ENCODE measurements around the gene FGD5.

Gene FGD5

GRCh38 chr3:14821151-14821550, 2.4 kb downstream of the FGD5 start:
- TF ChIP-seq CTCF (IDR thresholded peaks at IDR 0.05), result no peak
- peaks cover 81% of the 10 kb centered on the region for H3K27me3 ChIP-seq
- no peaks in the 10 kb centered on the region for H3K36me3 ChIP-seq
- no peak overlapping the region for H3K4me3 ChIP-seq (ENCODE audit: low read depth in 1 of 2, low read length in 1 of 2)
- H3K27ac ChIP-seq, result no peak overlapping the region
- no peaks in the 10 kb centered on the region for H3K9me3 ChIP-seq
- peaks cover 21 to 26% of the 10 kb centered on the region in 2 experiments for H3K4me1 ChIP-seq (ENCODE audit: control insufficient read depth in 1 of 2, insufficient read depth in 1 of 2, low read depth in 1 of 2, low read length in 1 of 2)

GRCh38 chr3:14822134-14822533, 3.4 kb downstream of the FGD5 start:
- TF ChIP-seq CTCF (IDR thresholded peaks at IDR 0.05), result no peak
- no peaks in the 10 kb centered on the region for H3K36me3 ChIP-seq
- H3K27me3 ChIP-seq, result peaks cover 79% of the 10 kb centered on the region
- H3K27ac ChIP-seq, result no peak overlapping the region
- H3K4me1 ChIP-seq (ENCODE audit: control insufficient read depth in 1 of 2, insufficient read depth in 1 of 2, low read depth in 1 of 2, low read length in 1 of 2), result peaks cover 21 to 33% of the 10 kb centered on the region in 2 experiments
- H3K4me3 ChIP-seq (ENCODE audit: low read depth in 1 of 2, low read length in 1 of 2), result no peak overlapping the region
- no peaks in the 10 kb centered on the region for H3K9me3 ChIP-seq

GRCh38 chr3:14822670-14823390, 4.1 kb downstream of the FGD5 start:
- Histone ChIP-seq H3K4me1 (ENCODE audit: control insufficient read depth in 1 of 2, insufficient read depth in 1 of 2, low read depth in 1 of 2, low read length in 1 of 2) (peaks cover 21 to 36% of the 10 kb centered on the region in 2 experiments), H3K27me3 (peaks cover 79% of the 10 kb centered on the region), H3K27ac (peak overlapping the region; percentile 71), H3K9me3 (no peaks in the 10 kb centered on the region), H3K4me3 (ENCODE audit: low read depth in 1 of 2, low read length in 1 of 2) (peak overlapping the region; percentile 8 to 15), H3K36me3 (no peaks in the 10 kb centered on the region)
- TF ChIP-seq CTCF (IDR thresholded peaks at IDR 0.05), result no peak

- H3K9me3 ChIP-seq, result no peaks in the 10 kb centered on the region
- no peaks in the 10 kb centered on the region for H3K36me3 ChIP-seq
- peaks cover 80% of the 10 kb centered on the region for H3K27me3 ChIP-seq
- no peak for TF ChIP-seq CTCF (IDR thresholded peaks at IDR 0.05)
- peak overlapping the region; percentile 8 to 15 for H3K4me3 ChIP-seq (ENCODE audit: low read depth in 1 of 2, low read length in 1 of 2)
- H3K27ac ChIP-seq, result peak overlapping the region; percentile 71
- peaks cover 21 to 36% of the 10 kb centered on the region in 2 experiments for H3K4me1 ChIP-seq (ENCODE audit: control insufficient read depth in 1 of 2, insufficient read depth in 1 of 2, low read depth in 1 of 2, low read length in 1 of 2)
Measured at GRCh38 chr3:14823393-14823792, 4.6 kb downstream of the FGD5 start.

- TF ChIP-seq CTCF (IDR thresholded peaks at IDR 0.05), result no peak
- no peaks in the 10 kb centered on the region for H3K36me3 ChIP-seq
- no peaks in the 10 kb centered on the region for H3K9me3 ChIP-seq
- peaks cover 21 to 36% of the 10 kb centered on the region in 2 experiments for H3K4me1 ChIP-seq (ENCODE audit: control insufficient read depth in 1 of 2, insufficient read depth in 1 of 2, low read depth in 1 of 2, low read length in 1 of 2)
- peak overlapping the region; percentile 71 for H3K27ac ChIP-seq
- peak overlapping the region in 1 of 2 experiments; percentile 8 for H3K4me3 ChIP-seq (ENCODE audit: low read depth in 1 of 2, low read length in 1 of 2)
- peaks cover 81% of the 10 kb centered on the region for H3K27me3 ChIP-seq
Measured at GRCh38 chr3:14823910-14824629, 5.3 kb downstream of the FGD5 start.
